Gastrocnemius medialis (tissue), 4 donors: ENCODE data around the gene LRRC4C. TPM values are rescaled to one million over a fixed set of nuclear protein-coding genes. Genes with fewer than 3 reads are reported as not detected.

Experiments used
- ATAC-seq, 2 donors: fragments of 150-250 bp; one replicate each; pipeline ENCODE4 v1.9.1; 2016
- DNase-seq, 2 donors: peaks; one replicate each; pipeline ENCODE4 v3.0.0-alpha.2; 2019
- H3K27ac ChIP-seq, 4 donors: fragments of 200-600 bp; sonication (generic); 1 replicate in 1 of 4; 2 replicates in 3 of 4; pipeline ENCODE4 v1.5.1; 2016 to 2018; ENCODE audit warnings: mild to moderate bottlenecking in 2 of 4, moderate library complexity in 1 of 4
- H3K27me3 ChIP-seq, 3 donors: fragments of 200-600 bp; sonication (generic) in 2 of 3; 1 replicate in 1 of 3; 2 replicates in 2 of 3; pipeline versions ENCODE4 v1.5.1 to v1.6.0; 2016 to 2019; ENCODE audit warnings: mild to moderate bottlenecking in 1 of 3, moderate library complexity in 1 of 3
- H3K36me3 ChIP-seq, 2 donors: fragments of 200-600 bp; sonication (generic) in 1 of 2; one replicate each; pipeline ENCODE4 v1.5.1; 2017 to 2018
- H3K4me1 ChIP-seq, 2 donors: fragments of 200-600 bp; sonication (generic) in 1 of 2; one replicate each; pipeline ENCODE4 v1.5.1; 2016 to 2017; ENCODE audit warnings: mild to moderate bottlenecking in 2 of 2
- H3K4me3 ChIP-seq, 4 donors: fragments of 200-600 bp; sonication (generic) in 3 of 4; 1 replicate in 1 of 4; 2 replicates in 3 of 4; pipeline ENCODE4 v1.5.1; 2016 to 2019; ENCODE audit warnings: mild to moderate bottlenecking in 2 of 4
- H3K9me3 ChIP-seq, 3 donors: fragments of 200-600 bp; sonication (generic) in 2 of 3; 1 replicate in 1 of 3; 2 replicates in 2 of 3; pipeline ENCODE4 v1.5.1; 2016 to 2019
- POLR2A ChIP-seq, 2 donors: fragments of 450-650 bp; IDR thresholded peaks; one replicate each; pipeline ENCODE4 v1.6.1; 2017; ENCODE audit warnings: antibody characterized with exemption in 2 of 2, mild to moderate bottlenecking in 2 of 2, moderate library complexity in 2 of 2
- in situ Hi-C, 4 donors: fragments of 200-750 bp; cut with MboI; loops; one replicate each; pipeline versions ENCODE4 v1.15.0 to v1.8.0; 2017; ENCODE audit warnings: low sequenced_read_pairs in 4 of 4
- intact Hi-C: fragments of 100-400 bp; cut with DNase I; formaldehyde crosslinking; loops from one replicate; pipeline ENCODE4 v1.15.1; 2023; ENCODE audit warnings: low total_unique reads
- total RNA-seq, 4 donors: library from RNA; depleted of rRNA; stranded (reverse); fragments of >200 nt; gene quantifications; one replicate each; pipeline versions ENCODE4 v1.1.0 to v1.2.3, GENCODE V29; 2016
- TF ChIP-seq, protein P1 (sequence below), 5 experiments: fragments of 450-650 bp in 3 of 5; fragments of 200-600 bp in 2 of 5; sonication (generic) in 2 of 5; IDR thresholded peaks in 4 of 5; conservative IDR thresholded peaks in 1 of 5; 1 replicate in 4 of 5; 2 replicates in 1 of 5; pipeline ENCODE4 v1.5.1; 2016 to 2019; ENCODE audit warnings: antibody characterized with exemption in 5 of 5, mild to moderate bottlenecking in 3 of 5, moderate library complexity in 3 of 5

LRRC4C gene
- total RNA-seq, 4 donors from 2014 or later: 0.15 to 0.59 (median 0.24) TPM; not detected in 1

- H3K4me1 ChIP-seq: no peaks in the 10 kb centered on the region
- H3K4me3 ChIP-seq: no peak overlapping the region
- no peak for DNase-seq
- intact Hi-C loops: no loop called here
- no peaks in the 10 kb centered on the region for H3K36me3 ChIP-seq
- no peak for ATAC-seq
- H3K27ac ChIP-seq: no peak overlapping the region
- TF ChIP-seq, protein P1, sequence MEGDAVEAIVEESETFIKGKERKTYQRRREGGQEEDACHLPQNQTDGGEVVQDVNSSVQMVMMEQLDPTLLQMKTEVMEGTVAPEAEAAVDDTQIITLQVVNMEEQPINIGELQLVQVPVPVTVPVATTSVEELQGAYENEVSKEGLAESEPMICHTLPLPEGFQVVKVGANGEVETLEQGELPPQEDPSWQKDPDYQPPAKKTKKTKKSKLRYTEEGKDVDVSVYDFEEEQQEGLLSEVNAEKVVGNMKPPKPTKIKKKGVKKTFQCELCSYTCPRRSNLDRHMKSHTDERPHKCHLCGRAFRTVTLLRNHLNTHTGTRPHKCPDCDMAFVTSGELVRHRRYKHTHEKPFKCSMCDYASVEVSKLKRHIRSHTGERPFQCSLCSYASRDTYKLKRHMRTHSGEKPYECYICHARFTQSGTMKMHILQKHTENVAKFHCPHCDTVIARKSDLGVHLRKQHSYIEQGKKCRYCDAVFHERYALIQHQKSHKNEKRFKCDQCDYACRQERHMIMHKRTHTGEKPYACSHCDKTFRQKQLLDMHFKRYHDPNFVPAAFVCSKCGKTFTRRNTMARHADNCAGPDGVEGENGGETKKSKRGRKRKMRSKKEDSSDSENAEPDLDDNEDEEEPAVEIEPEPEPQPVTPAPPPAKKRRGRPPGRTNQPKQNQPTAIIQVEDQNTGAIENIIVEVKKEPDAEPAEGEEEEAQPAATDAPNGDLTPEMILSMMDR (IDR thresholded peaks at IDR 0.05 in 4 of 5, conservative IDR thresholded peaks at IDR 0.05 in 1 of 5): no peak
- TF ChIP-seq POLR2A (IDR thresholded peaks at IDR 0.05): no peak
- H3K27me3 ChIP-seq: no peaks in the 10 kb centered on the region
- no peaks in the 10 kb centered on the region for H3K9me3 ChIP-seq
- in situ Hi-C loops: no loop called here
Observed at GRCh38 chr11:41307296-41308080, 152.0 kb downstream of the LRRC4C start.

DNA sequence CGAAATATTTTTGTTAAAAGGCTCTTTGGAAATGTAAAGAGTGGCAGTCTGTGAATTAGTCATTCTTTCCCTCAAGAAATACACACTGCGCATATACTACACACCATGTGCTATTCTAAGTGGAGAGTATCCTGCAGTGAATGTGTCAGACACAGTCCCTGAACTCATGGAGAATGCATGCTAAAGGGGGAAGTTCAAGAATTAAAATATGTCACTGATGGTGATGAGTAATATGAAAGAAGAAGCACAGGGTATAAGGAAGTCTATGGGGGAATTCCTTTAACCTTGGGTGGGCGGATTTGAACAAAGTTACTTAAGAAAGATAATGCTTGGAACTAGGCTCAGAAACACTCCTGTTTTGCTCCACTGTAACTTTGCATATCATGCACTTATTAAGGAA lies 153.0 kb downstream of the LRRC4C start:
- in situ Hi-C loops (no loop called here), intact Hi-C loops (no loop called here)
- no peak for TF ChIP-seq POLR2A (IDR thresholded peaks at IDR 0.05)
- TF ChIP-seq, protein P1 (IDR thresholded peaks at IDR 0.05 in 4 of 5, conservative IDR thresholded peaks at IDR 0.05 in 1 of 5): no peak

GRCh38 chr11:41301023-41301422 lies 158.4 kb downstream of the LRRC4C start:
- no peak for TF ChIP-seq POLR2A (IDR thresholded peaks at IDR 0.05)
- TF ChIP-seq, protein P1 (IDR thresholded peaks at IDR 0.05 in 4 of 5, conservative IDR thresholded peaks at IDR 0.05 in 1 of 5): no peak
- intact Hi-C loops: no loop called here
- no peak for DNase-seq
- in situ Hi-C loops: no loop called here
- no peak for ATAC-seq
- Histone ChIP-seq H3K9me3 (no peaks in the 10 kb centered on the region), H3K27ac (no peak overlapping the region), H3K27me3 (no peaks in the 10 kb centered on the region), H3K36me3 (no peaks in the 10 kb centered on the region), H3K4me3 (no peak overlapping the region), H3K4me1 (no peaks in the 10 kb centered on the region)

More for the DNA sequence above, 153.0 kb downstream of the LRRC4C start:
- ATAC-seq (no peak), DNase-seq (no peak)
- Histone ChIP-seq H3K9me3 (no peaks in the 10 kb centered on the region), H3K4me1 (no peaks in the 10 kb centered on the region), H3K4me3 (no peak overlapping the region), H3K27me3 (no peaks in the 10 kb centered on the region), H3K27ac (no peak overlapping the region), H3K36me3 (no peaks in the 10 kb centered on the region)

GRCh38 chr11:41289408-41289807 lies 170.0 kb downstream of the LRRC4C start:
- Histone ChIP-seq H3K27me3 (no peaks in the 10 kb centered on the region), H3K27ac (no peak overlapping the region), H3K36me3 (no peaks in the 10 kb centered on the region), H3K4me1 (no peaks in the 10 kb centered on the region), H3K4me3 (no peak overlapping the region), H3K9me3 (no peaks in the 10 kb centered on the region)
- in situ Hi-C loops (no loop called here), intact Hi-C loops (no loop called here)
- DNase-seq: no peak
- TF ChIP-seq POLR2A (IDR thresholded peaks at IDR 0.05): no peak
- TF ChIP-seq, protein P1 (IDR thresholded peaks at IDR 0.05 in 4 of 5, conservative IDR thresholded peaks at IDR 0.05 in 1 of 5): no peak
- ATAC-seq: no peak
